AG10803 (cell line): Measurements from ENCODE around the gene TOPBP1.

Source experiments
- DNase-seq: peaks from one replicate; pipeline ENCODE4 v3.0.0; 2010; ENCODE audit warnings: low read depth
- H3K4me3 ChIP-seq: 2 replicates; pipeline ENCODE4 v1.5.1; 2011; ENCODE audit warnings: mild to moderate bottlenecking, low read length, control low read depth
- TF ChIP-seq, protein P1 (sequence below): conservative IDR thresholded peaks from 2 replicates; pipeline ENCODE4 v1.5.1; 2011; ENCODE audit warnings: mild to moderate bottlenecking, low read length, control low read depth, inconsistent platforms

The TOPBP1 gene

GRCh38 chr3:133700351-133700750 is 38.6 kb upstream of the TOPBP1 start:
- DNase-seq = no peak
- H3K4me3 ChIP-seq = no peak overlapping the region
- TF ChIP-seq, protein P1, sequence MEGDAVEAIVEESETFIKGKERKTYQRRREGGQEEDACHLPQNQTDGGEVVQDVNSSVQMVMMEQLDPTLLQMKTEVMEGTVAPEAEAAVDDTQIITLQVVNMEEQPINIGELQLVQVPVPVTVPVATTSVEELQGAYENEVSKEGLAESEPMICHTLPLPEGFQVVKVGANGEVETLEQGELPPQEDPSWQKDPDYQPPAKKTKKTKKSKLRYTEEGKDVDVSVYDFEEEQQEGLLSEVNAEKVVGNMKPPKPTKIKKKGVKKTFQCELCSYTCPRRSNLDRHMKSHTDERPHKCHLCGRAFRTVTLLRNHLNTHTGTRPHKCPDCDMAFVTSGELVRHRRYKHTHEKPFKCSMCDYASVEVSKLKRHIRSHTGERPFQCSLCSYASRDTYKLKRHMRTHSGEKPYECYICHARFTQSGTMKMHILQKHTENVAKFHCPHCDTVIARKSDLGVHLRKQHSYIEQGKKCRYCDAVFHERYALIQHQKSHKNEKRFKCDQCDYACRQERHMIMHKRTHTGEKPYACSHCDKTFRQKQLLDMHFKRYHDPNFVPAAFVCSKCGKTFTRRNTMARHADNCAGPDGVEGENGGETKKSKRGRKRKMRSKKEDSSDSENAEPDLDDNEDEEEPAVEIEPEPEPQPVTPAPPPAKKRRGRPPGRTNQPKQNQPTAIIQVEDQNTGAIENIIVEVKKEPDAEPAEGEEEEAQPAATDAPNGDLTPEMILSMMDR = no peak

GRCh38 chr3:133699903-133700302 is 38.2 kb upstream of the TOPBP1 start:
- TF ChIP-seq, protein P1 = no peak
- DNase-seq = no peak
- H3K4me3 ChIP-seq = no peak overlapping the region

- TF ChIP-seq, protein P1 = no peak
- H3K4me3 ChIP-seq = no peak overlapping the region
Measured at GRCh38 chr3:133699467-133699866, 37.7 kb upstream of the TOPBP1 start.

GRCh38 chr3:133697960-133698359 is 36.2 kb upstream of the TOPBP1 start:
- TF ChIP-seq, protein P1 = no peak
- DNase-seq = no peak
- no peak overlapping the region for H3K4me3 ChIP-seq

More at GRCh38 chr3:133699467-133699866, 37.7 kb upstream of the TOPBP1 start:
- no peak for DNase-seq

DNA sequence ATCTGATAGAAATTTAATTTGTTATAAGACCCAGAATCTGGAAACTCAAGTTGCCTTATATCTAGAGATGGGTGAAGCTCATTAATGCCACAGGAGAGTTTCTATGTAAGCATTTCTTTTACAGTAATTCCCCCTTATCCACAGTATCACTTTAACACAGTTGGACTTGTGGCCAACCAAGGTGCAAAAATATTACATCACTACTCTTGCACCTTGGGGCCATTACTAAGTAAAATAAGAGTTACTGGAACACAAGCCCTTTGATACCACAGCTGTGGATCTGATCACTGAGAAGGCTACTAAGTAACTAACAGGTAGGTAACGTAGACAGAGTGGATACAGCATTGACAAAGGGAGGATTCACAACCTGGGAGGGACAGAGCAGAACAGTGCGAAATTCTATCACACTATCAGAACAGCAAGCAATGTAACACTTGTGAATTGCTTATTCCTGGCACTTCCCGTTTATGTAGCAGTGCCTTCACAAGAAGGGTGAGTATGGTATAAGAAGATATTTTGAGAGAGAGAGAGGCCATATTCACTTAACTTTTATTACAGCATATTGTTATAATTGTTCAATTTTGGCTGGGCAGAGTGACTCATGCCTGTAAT is 33.9 kb upstream of the TOPBP1 start:
- no peak overlapping the region for H3K4me3 ChIP-seq
- DNase-seq = no peak
- TF ChIP-seq, protein P1 = no peak

DNA sequence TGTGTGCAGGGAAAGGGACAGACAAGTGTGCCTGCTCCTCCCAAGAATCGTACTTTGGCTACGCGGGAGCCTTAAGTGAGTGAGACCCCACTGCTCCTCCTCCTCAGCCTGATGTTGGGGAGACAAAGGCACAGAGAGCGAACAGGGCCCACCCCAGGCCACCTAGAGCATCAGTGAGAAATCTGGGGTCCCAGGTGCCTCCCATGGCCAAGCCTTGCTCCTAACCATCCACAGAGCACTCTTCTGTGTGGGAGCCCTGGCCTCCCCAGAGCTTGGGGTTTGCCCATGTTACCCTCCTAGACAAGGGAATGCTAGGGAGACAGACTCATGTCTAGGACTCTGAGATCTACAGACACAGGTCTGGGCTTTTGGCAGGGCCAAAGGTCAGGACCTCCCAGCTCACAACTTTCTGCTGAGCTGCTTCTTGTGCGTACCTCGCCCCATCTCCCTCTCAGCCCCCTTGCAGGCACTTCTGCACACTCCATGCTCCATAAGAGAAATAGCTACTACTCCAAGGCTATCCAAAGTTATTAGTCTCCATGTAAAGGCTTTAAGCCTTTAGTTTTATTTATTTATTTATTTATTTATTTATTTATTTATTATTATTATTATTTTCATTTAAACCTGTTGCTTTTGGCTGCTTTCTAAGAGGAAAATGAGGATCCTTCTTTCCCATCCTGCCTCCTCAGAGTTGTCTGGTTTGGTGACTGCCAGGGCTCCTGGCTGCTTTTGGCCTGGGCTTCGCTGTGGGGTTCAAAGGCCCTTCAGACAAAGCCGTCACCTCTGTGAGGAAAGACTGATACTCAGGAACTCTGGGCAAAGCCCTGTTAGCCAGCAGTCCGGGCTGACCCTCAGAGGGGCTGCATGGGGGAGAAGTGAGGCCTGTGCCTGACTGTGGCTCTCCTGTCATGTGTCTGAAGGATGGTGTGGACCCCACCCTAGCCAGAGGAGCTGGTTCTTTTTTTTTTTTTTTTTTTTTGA is 32.8 kb upstream of the TOPBP1 start:
- no peak overlapping the region for H3K4me3 ChIP-seq
- no peak for DNase-seq
- TF ChIP-seq, protein P1 = no peak
